Heart left ventricle (tissue), 16 donors: ENCODE data around the gene GOLGA8J. TPM values are rescaled to one million over a fixed set of nuclear protein-coding genes. Genes with fewer than 3 reads are reported as not detected.
A peak's percentile ranks its signal among the peaks of the same experiment; 100 is the strongest.
"Not testable (repeated sequence)": the region's sequence is repeated elsewhere in the genome, so short reads cannot be mapped to it uniquely, and the experiment has no call there.

Source experiments
- ATAC-seq, 4 donors: fragments of 200-7000 bp; cut with Tn5 transposase; one replicate each; pipeline ENCODE4 v1.9.1; 2020 to 2022; ENCODE audit warnings: moderate library complexity in 4 of 4, mild to moderate bottlenecking in 3 of 4, moderate number of reproducible peaks in 1 of 4
- DNase-seq, 5 donors: peaks; one replicate each; pipeline ENCODE4 v3.0.0-alpha.2; 2020
- H3K27ac ChIP-seq, 12 donors: fragments of 200-600 bp; sonication (generic) in 4 of 12; one replicate each; pipeline versions ENCODE4 v1.5.0 to v1.8.0; 2016 to 2022; ENCODE audit warnings: mild to moderate bottlenecking in 2 of 12
- H3K27me3 ChIP-seq, 9 donors: fragments of 200-600 bp; sonication (generic) in 2 of 9; one replicate each; pipeline versions ENCODE4 v1.5.1 to v1.8.0; 2016 to 2022; ENCODE audit warnings: mild to moderate bottlenecking in 3 of 9
- H3K36me3 ChIP-seq, 9 donors: fragments of 200-600 bp; sonication (generic) in 2 of 9; one replicate each; pipeline versions ENCODE4 v1.5.0 to v1.8.0; 2018 to 2022; ENCODE audit warnings: mild to moderate bottlenecking in 2 of 9
- H3K4me1 ChIP-seq, 12 donors: fragments of 200-600 bp; sonication (generic) in 4 of 12; one replicate each; pipeline versions ENCODE4 v1.5.0 to v1.8.0; 2016 to 2022; ENCODE audit warnings: mild to moderate bottlenecking in 3 of 12
- H3K4me3 ChIP-seq, 12 donors: fragments of 200-600 bp; sonication (generic) in 4 of 12; one replicate each; pipeline versions ENCODE4 v1.5.0 to v1.8.0; 2017 to 2022; ENCODE audit warnings: mild to moderate bottlenecking in 9 of 12, moderate library complexity in 4 of 12
- H3K9me3 ChIP-seq, 12 donors: fragments of 200-600 bp; sonication (generic) in 4 of 12; one replicate each; pipeline versions ENCODE4 v1.5.0 to v1.8.0; 2016 to 2022; ENCODE audit warnings: mild to moderate bottlenecking in 1 of 12
- WGBS, 4 donors: extraction: QIAGEN DNeasy Blood & Tissue Kit in 2 of 4; methylation state at CpG; one replicate each; pipeline versions ENCODE4 v1.1.5 to v1.1.7; 2013 to 2018; 5-methylcytosine and 5-hydroxymethylcytosine counted together
- intact Hi-C, 10 donors: fragments of 100-400 bp; cut with DNase I; formaldehyde crosslinking; loops; one replicate each; pipeline versions ENCODE4 v1.11.1 to v1.14.2; 2022
- polyA plus RNA-seq, 2 donors: library from polyadenylated mRNA; stranded (reverse); fragments of 200-250 nt; gene quantifications; one replicate each; pipeline ENCODE4 v1.2.3, GENCODE V29; 2013
- total RNA-seq, 9 donors: library from RNA; depleted of rRNA in 2 of 9; stranded (reverse); fragments of >200 nt in 2 of 9; fragmentation: NEBNext Ultra II Directional in 3 of 9; extraction: Animal tissue kit (Norgen Biotek cat#: 25700) in 3 of 9; gene quantifications; one replicate each; pipeline versions ENCODE4 v1.1.0 to v1.2.4, GENCODE V29; 2016 to 2023
- TF ChIP-seq, protein P1 (sequence below), 12 donors: fragments of 200-600 bp; sonication (generic) in 4 of 12; IDR thresholded peaks; one replicate each; pipeline versions ENCODE4 v1.5.0 to v1.8.0; 2018 to 2022; ENCODE audit warnings: antibody characterized with exemption in 12 of 12, mild to moderate bottlenecking in 5 of 12
- donor health status: ischemic (EF 13 %, LVEDD 7.1; RV severe dilation, severe dysfunction).
- donor health status: healthy with polysubstance abuse.
- donor health status: DM: no; HTN: yes; CAD: no.
- donor health status: DM: no; HTN: no; CAD: no.
- donor health status: ischemic (EF 25% LVEDD 6.9; RV normal size, moderate dysfunction).
- donor health status: ischemic (EF 25% LVEDD 5.7; RV mildly dilated, moderate dysfunction).
- donor health status: healthy.
- donor health status: DM: yes; HTN: yes; CAD: no.
- donor health status: ischemic (EF 35%, LVEDD 5.7; RV mildly dilated, moderate dysfunction).
- donor health status: nonischemic (EF 11% LVEDD 7.7; RV severe dilation, severe dysfunction).
- donor health status: DM: yes; HTN: yes; CAD: no.
- donor health status: PGD.
- donor health status: ischemic (EF 29% LVEDD 5.4; RV normal size, mild dysfunction).
- donor health status: nonischemic (EF 23%, LVEDD 6.1; RV moderate dilation, normal function).

The GOLGA8J gene
- total and polyA plus RNA-seq, 11 donors = 0.06 TPM; not detected in 10

- H3K4me1 ChIP-seq, H3K9me3 ChIP-seq, H3K36me3 ChIP-seq, H3K27ac ChIP-seq, DNase-seq, intact Hi-C loops, H3K27me3 ChIP-seq: not testable (repeated sequence)
- ATAC-seq = peak; percentile 58 to 83 (median 78)
- H3K4me3 ChIP-seq = peak overlapping the region in 10 of 12 donors; percentile 19 to 46 (median 33)
- 1 to 15% (median 3%) methylated on average over 4 to 22 of the region's 42 CpGs; no CpG with 5 or more reads in 1 of the 4 donors for WGBS, 4 donors
These were observed 21.3 kb downstream of the GOLGA8J start for GRCh38 chr15:30103941-30104507.

DNA sequence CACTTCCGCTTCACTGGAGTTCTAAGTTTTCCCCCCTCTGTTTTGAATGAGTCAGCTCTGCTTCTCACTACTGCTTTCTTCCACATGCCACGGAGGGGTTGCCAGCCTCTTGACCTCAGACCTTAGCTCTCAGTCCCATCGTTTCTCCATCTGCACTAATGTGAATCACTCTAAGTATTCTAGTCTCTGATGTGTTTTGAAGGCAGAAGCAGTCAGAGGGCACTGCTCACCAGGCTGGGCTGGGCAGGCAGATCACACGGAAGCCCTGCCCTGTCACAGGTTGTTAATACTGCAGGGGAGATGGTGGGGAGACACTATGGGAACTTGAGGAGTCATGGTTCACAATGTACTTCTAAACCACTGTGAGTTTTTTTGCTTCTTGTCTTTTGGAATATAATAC, 27.8 kb downstream of the GOLGA8J start:
- ATAC-seq, H3K4me1 ChIP-seq, H3K9me3 ChIP-seq, DNase-seq, H3K36me3 ChIP-seq, H3K4me3 ChIP-seq, H3K27ac ChIP-seq, H3K27me3 ChIP-seq, intact Hi-C loops: not testable (repeated sequence)
- no CpG with 5 or more reads among the region's 4 CpGs for WGBS, 4 donors

DNA sequence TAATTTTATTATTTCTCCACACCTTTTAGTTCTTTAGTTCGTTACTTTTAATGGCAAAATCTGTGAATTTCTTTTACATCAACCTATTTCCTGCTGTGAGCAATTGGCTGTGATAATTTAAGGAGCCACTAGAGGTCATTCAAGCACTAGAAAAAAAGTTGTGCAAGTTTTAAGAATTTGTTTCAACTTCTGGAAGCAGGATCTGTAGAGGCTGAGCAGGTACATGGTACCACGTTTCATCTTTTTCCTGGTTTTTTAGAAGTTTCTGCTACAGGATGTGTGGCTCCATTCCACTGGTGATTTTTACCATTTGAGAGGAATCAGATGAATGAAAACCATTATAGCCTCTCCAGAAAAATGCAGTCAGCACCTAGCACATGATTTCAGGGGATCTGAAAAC, 47.3 kb downstream of the GOLGA8J start:
- H3K36me3 ChIP-seq, H3K4me1 ChIP-seq, H3K27me3 ChIP-seq, H3K4me3 ChIP-seq, DNase-seq, intact Hi-C loops, ATAC-seq, H3K27ac ChIP-seq, H3K9me3 ChIP-seq: not testable (repeated sequence)
- TF ChIP-seq, protein P1, sequence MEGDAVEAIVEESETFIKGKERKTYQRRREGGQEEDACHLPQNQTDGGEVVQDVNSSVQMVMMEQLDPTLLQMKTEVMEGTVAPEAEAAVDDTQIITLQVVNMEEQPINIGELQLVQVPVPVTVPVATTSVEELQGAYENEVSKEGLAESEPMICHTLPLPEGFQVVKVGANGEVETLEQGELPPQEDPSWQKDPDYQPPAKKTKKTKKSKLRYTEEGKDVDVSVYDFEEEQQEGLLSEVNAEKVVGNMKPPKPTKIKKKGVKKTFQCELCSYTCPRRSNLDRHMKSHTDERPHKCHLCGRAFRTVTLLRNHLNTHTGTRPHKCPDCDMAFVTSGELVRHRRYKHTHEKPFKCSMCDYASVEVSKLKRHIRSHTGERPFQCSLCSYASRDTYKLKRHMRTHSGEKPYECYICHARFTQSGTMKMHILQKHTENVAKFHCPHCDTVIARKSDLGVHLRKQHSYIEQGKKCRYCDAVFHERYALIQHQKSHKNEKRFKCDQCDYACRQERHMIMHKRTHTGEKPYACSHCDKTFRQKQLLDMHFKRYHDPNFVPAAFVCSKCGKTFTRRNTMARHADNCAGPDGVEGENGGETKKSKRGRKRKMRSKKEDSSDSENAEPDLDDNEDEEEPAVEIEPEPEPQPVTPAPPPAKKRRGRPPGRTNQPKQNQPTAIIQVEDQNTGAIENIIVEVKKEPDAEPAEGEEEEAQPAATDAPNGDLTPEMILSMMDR (IDR thresholded peaks at IDR 0.05) = peak in 3 of 12 donors; percentile 8 to 28 (median 28)
- 0 to 8% (median 3%) methylated on average over 1 of the region's 2 CpGs for WGBS, 4 donors

DNA sequence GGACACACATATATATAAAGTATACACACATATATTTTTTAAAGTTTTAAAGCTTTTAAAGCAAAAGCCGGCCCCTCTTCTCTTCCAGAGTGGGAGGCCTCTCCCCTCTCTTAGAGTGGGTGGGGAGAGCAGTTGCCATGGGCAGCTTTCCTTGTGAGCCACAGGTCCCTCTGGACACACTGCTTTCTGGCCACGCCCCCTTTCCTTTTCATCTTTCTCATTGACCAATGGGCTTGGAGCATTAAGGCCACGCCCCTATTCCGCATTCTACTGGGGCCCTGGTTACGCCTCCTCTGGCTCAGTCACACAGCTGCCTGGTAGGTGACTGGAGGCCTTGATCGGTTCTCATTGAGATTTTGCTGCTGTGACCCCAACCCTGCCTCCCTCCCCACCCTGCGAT, 52.0 kb downstream of the GOLGA8J start, which contains the start of gene GOLGA8T:
Gene GOLGA8T, plus strand, starts transcription at position 301 of the 400 bp plus-strand sequence. Its CDS starts 98 bp downstream, at position 399.
- H3K27ac ChIP-seq, H3K4me3 ChIP-seq, H3K4me1 ChIP-seq, DNase-seq, intact Hi-C loops, H3K9me3 ChIP-seq, H3K36me3 ChIP-seq, H3K27me3 ChIP-seq, ATAC-seq: not testable (repeated sequence)
- no CpG with 5 or more reads among the region's 7 CpGs for WGBS, 4 donors

Other genes with a start within 250 kb of the GOLGA8J start
- 1 to 10 TPM in 1 of 9 donors, under 1 TPM in 6, not detected in 2; 0.28 to 2.2 (median 0.56) TPM for gene GOLGA8T, start 52.1 kb downstream of the GOLGA8J start, total RNA-seq
- under 1 TPM; 0.07 to 0.30 TPM for gene GOLGA8T, start 52.1 kb downstream of the GOLGA8J start, polyA plus RNA-seq